Testis (tissue), 3 donors: ENCODE data around the gene FAM171A1. TPM values are rescaled to one million over a fixed set of nuclear protein-coding genes. Genes with fewer than 3 reads are reported as not detected.

ENCODE experiments used
- DNase-seq: peaks from one replicate; pipeline ENCODE4 v3.0.0-alpha.2; 2019
- H3K27ac ChIP-seq, 2 donors: fragments of 200-600 bp; sonication (generic); one replicate each; pipeline ENCODE4 v1.5.1; 2019
- H3K27me3 ChIP-seq: fragments of 200-600 bp; sonication (generic); one replicate; pipeline ENCODE4 v1.5.1; 2019
- H3K36me3 ChIP-seq: fragments of 200-600 bp; sonication (generic); one replicate; pipeline ENCODE4 v1.5.1; 2017; ENCODE audit warnings: low read depth; ENCODE audit errors: missing control alignments
- H3K4me1 ChIP-seq: fragments of 200-600 bp; sonication (generic); one replicate; pipeline ENCODE4 v1.5.1; 2019
- H3K4me3 ChIP-seq, 2 donors: fragments of 200-600 bp; sonication (generic); one replicate each; pipeline ENCODE4 v1.5.1; 2017 to 2019
- H3K9me3 ChIP-seq: fragments of 200-600 bp; sonication (generic); one replicate; pipeline ENCODE4 v1.5.1; 2017
- POLR2A ChIP-seq: fragments of 450-650 bp; IDR thresholded peaks from one replicate; pipeline ENCODE4 v1.6.1; 2017; ENCODE audit warnings: antibody characterized with exemption, mild to moderate bottlenecking, moderate library complexity
- WGBS, 2 donors: methylation state at CpG; one replicate each; pipeline ENCODE4 v1.1.5; 2018; 5-methylcytosine and 5-hydroxymethylcytosine counted together
- intact Hi-C: fragments of 100-400 bp; cut with DNase I; formaldehyde crosslinking; loops from one replicate; pipeline ENCODE4 v1.15.1; 2023; ENCODE audit warnings: low total_unique reads
- polyA plus RNA-seq: library from polyadenylated mRNA; stranded (reverse); fragments of 350-450 nt; fragmentation: Illumina TruSeq; extraction: RNeasy Lipid Tissue Mini Kit (QIAGEN cat#74804); gene quantifications from one replicate; pipeline ENCODE4 v1.2.3, GENCODE V29; 2014; ENCODE audit warnings: low read depth, low replicate concordance; ENCODE audit not compliant: insufficient read depth
- total RNA-seq, 2 donors: library from RNA; depleted of rRNA; stranded (reverse); fragments of >200 nt; gene quantifications; one replicate each; pipeline ENCODE4 v1.2.3, GENCODE V29; 2016
- TF ChIP-seq, protein P1 (sequence below), 3 experiments: fragments of 450-650 bp in 2 of 3; fragments of 200-600 bp in 1 of 3; sonication (generic) in 1 of 3; IDR thresholded peaks; one replicate each; pipeline ENCODE4 v1.5.1; 2016 to 2019; ENCODE audit warnings: antibody characterized with exemption in 3 of 3, mild to moderate bottlenecking in 2 of 3, moderate library complexity in 1 of 3

Gene FAM171A1
- total and polyA plus RNA-seq, 3 donors from 2014 or later: 9.2 to 11.1 (median 10.8) TPM

- intact Hi-C loops: no loop called here
- 20 to 26% methylated on average over 1 of the region's 1 CpG for WGBS, 2 donors
- Histone ChIP-seq H3K27ac (no peak overlapping the region), H3K4me1 (no peaks in the 10 kb centered on the region), H3K4me3 (no peak overlapping the region), H3K27me3 (no peaks in the 10 kb centered on the region), H3K36me3 (no peaks in the 10 kb centered on the region), H3K9me3 (no peaks in the 10 kb centered on the region)
- no peak for TF ChIP-seq POLR2A
- TF ChIP-seq, protein P1, sequence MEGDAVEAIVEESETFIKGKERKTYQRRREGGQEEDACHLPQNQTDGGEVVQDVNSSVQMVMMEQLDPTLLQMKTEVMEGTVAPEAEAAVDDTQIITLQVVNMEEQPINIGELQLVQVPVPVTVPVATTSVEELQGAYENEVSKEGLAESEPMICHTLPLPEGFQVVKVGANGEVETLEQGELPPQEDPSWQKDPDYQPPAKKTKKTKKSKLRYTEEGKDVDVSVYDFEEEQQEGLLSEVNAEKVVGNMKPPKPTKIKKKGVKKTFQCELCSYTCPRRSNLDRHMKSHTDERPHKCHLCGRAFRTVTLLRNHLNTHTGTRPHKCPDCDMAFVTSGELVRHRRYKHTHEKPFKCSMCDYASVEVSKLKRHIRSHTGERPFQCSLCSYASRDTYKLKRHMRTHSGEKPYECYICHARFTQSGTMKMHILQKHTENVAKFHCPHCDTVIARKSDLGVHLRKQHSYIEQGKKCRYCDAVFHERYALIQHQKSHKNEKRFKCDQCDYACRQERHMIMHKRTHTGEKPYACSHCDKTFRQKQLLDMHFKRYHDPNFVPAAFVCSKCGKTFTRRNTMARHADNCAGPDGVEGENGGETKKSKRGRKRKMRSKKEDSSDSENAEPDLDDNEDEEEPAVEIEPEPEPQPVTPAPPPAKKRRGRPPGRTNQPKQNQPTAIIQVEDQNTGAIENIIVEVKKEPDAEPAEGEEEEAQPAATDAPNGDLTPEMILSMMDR (IDR thresholded peaks at IDR 0.05): no peak
- DNase-seq: no peak
Measured at GRCh38 chr10:15374566-15374965, 3.5 kb upstream of the FAM171A1 start.

GRCh38 chr10:15374156-15374555 is 3.1 kb upstream of the FAM171A1 start:
- intact Hi-C loops: no loop called here
- no peak for DNase-seq
- H3K4me1 ChIP-seq: no peaks in the 10 kb centered on the region
- no peaks in the 10 kb centered on the region for H3K27me3 ChIP-seq
- H3K4me3 ChIP-seq: no peak overlapping the region
- no peak overlapping the region for H3K27ac ChIP-seq
- no peaks in the 10 kb centered on the region for H3K36me3 ChIP-seq
- TF ChIP-seq, protein P1 (IDR thresholded peaks at IDR 0.05): no peak
- no peak for TF ChIP-seq POLR2A
- no peaks in the 10 kb centered on the region for H3K9me3 ChIP-seq
- 53 to 64% methylated on average over 3 of the region's 3 CpGs for WGBS, 2 donors

DNA sequence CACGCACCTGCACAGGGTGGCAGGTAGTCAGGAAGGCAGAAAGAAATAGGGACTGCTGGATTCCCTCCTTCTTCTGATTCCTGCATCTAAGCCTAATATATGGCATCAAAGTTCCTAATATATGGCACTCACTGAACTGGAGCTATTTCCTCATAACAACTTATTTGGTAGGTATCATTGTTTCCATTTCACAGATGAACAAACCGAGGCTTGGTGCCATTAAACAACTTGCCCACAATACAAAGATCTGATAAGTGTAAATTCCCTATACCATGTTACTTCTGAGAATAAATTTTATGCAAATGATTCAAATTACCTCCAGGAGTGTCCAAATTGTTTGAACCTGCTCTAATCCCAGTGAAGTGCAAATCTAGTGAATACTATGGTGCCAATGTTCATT is 2.1 kb upstream of the FAM171A1 start:
- no peaks in the 10 kb centered on the region for H3K27me3 ChIP-seq
- intact Hi-C loops: no loop called here
- H3K9me3 ChIP-seq: no peaks in the 10 kb centered on the region
- no peak for DNase-seq
- no peak for TF ChIP-seq POLR2A
- TF ChIP-seq, protein P1 (IDR thresholded peaks at IDR 0.05): no peak
- no peak overlapping the region for H3K27ac ChIP-seq
- 87 to 88% methylated on average over 2 of the region's 2 CpGs for WGBS, 2 donors
- H3K36me3 ChIP-seq: no peaks in the 10 kb centered on the region
- H3K4me3 ChIP-seq: no peak overlapping the region
- no peaks in the 10 kb centered on the region for H3K4me1 ChIP-seq

- intact Hi-C loops: no loop called here
- H3K9me3 ChIP-seq: no peaks in the 10 kb centered on the region
- peak overlapping the region in 1 of 2 donors; percentile 72 for H3K27ac ChIP-seq
- no peaks in the 10 kb centered on the region for H3K4me1 ChIP-seq
- TF ChIP-seq, protein P1 (IDR thresholded peaks at IDR 0.05): no peak
- no peak for TF ChIP-seq POLR2A
- 0 to 1% methylated on average over 4 to 13 of the region's 65 CpGs for WGBS, 2 donors
- H3K4me3 ChIP-seq: peak overlapping the region; percentile 65 to 66
- H3K36me3 ChIP-seq: no peaks in the 10 kb centered on the region
- DNase-seq: peak; percentile 15
- H3K27me3 ChIP-seq: no peaks in the 10 kb centered on the region
Measured at GRCh38 chr10:15370212-15370855, 755 bp downstream of the FAM171A1 start.
